SK-N-MC (cell line): ENCODE measurements around the gene LLGL1.
A peak's percentile ranks its signal among the peaks of the same experiment; 100 is the strongest.

Experiments used
- DNase-seq: peaks from one replicate; pipeline ENCODE4 v3.0.0-alpha.2; 2011; ENCODE audit warnings: low read depth, low spot score
- H3K27ac ChIP-seq: fragments of 200-600 bp; sonication (generic); 2 replicates; pipeline ENCODE4 v1.5.1; 2016; ENCODE audit warnings: mixed run types
- H3K36me3 ChIP-seq: fragments of 200-600 bp; sonication (generic); 2 replicates; pipeline ENCODE4 v1.6.1; 2017; ENCODE audit warnings: antibody characterized with exemption, low read length, mixed read lengths; ENCODE audit not compliant: insufficient read depth
- H3K4me3 ChIP-seq: fragments of 200-600 bp; sonication (generic); 2 replicates; pipeline ENCODE4 v1.5.1; 2016
- H3K9ac ChIP-seq: fragments of 200-600 bp; sonication (generic); 2 replicates; pipeline ENCODE4 v1.8.0; 2017; ENCODE audit warnings: mixed run types, mixed read lengths; ENCODE audit not compliant: insufficient read length
- H3K9me3 ChIP-seq: fragments of 200-600 bp; sonication (generic); 2 replicates; pipeline ENCODE4 v1.6.1; 2017; ENCODE audit warnings: low read depth, mild to moderate bottlenecking, antibody characterized with exemption, low read length, moderate library complexity, mixed read lengths
- EZH2 ChIP-seq: fragments of 200-600 bp; sonication (generic); IDR thresholded peaks from one replicate; pipeline ENCODE4 v1.6.1; 2017; ENCODE audit warnings: antibody characterized with exemption
- FOXP2 ChIP-seq: optimal IDR thresholded peaks from 2 replicates; pipeline ENCODE3; 2011; ENCODE audit warnings: mild to moderate bottlenecking, moderate library complexity; ENCODE audit not compliant: insufficient read depth; ENCODE audit errors: extremely low read length, control extremely low read depth
- POLR2AphosphoS5 ChIP-seq: IDR thresholded peaks from 2 replicates; pipeline ENCODE4 v1.6.1; 2012; ENCODE audit warnings: mild to moderate bottlenecking, low read depth, low read length, borderline replicate concordance

Gene LLGL1

GRCh38 chr17:18262111-18262510, 36.7 kb downstream of the LLGL1 start:
- Histone ChIP-seq H3K9ac (no peak overlapping the region), H3K4me3 (no peak overlapping the region), H3K9me3 (no peaks in the 10 kb centered on the region), H3K36me3 (no peaks in the 10 kb centered on the region), H3K27ac (no peak overlapping the region)
- TF ChIP-seq EZH2 = no peak
- TF ChIP-seq POLR2AphosphoS5 = no peak
- TF ChIP-seq FOXP2 = no peak
- DNase-seq = no peak

GRCh38 chr17:18262641-18263040, 37.2 kb downstream of the LLGL1 start:
- DNase-seq = no peak
- H3K4me3 ChIP-seq = no peak overlapping the region
- H3K27ac ChIP-seq = no peak overlapping the region
- H3K9me3 ChIP-seq = no peaks in the 10 kb centered on the region
- TF ChIP-seq EZH2 (no peak), FOXP2 (no peak), POLR2AphosphoS5 (no peak)
- no peak overlapping the region for H3K9ac ChIP-seq
- H3K36me3 ChIP-seq = no peaks in the 10 kb centered on the region

- Histone ChIP-seq H3K9me3 (no peaks in the 10 kb centered on the region), H3K36me3 (no peaks in the 10 kb centered on the region), H3K27ac (no peak overlapping the region), H3K9ac (no peak overlapping the region), H3K4me3 (no peak overlapping the region)
- TF ChIP-seq EZH2 (no peak), POLR2AphosphoS5 (no peak), FOXP2 (no peak)
- DNase-seq = no peak
Observed at GRCh38 chr17:18263885-18264682, 38.6 kb downstream of the LLGL1 start.

- H3K4me3 ChIP-seq = no peak overlapping the region
- TF ChIP-seq EZH2 = no peak
- no peak for TF ChIP-seq POLR2AphosphoS5
- TF ChIP-seq FOXP2 = no peak
- DNase-seq = no peak
- no peaks in the 10 kb centered on the region for H3K36me3 ChIP-seq
- H3K9ac ChIP-seq = no peak overlapping the region
- H3K9me3 ChIP-seq = no peaks in the 10 kb centered on the region
- no peak overlapping the region for H3K27ac ChIP-seq
Observed at GRCh38 chr17:18267366-18267765, 41.9 kb downstream of the LLGL1 start.

GRCh38 chr17:18267927-18268711, 42.7 kb downstream of the LLGL1 start:
- no peak overlapping the region for H3K4me3 ChIP-seq
- TF ChIP-seq EZH2 (no peak), POLR2AphosphoS5 (no peak), FOXP2 (no peak)
- peak overlapping the region; percentile 32 for H3K9ac ChIP-seq
- H3K27ac ChIP-seq = no peak overlapping the region
- peaks cover 2% of the 10 kb centered on the region; the same call in 1 of the 2 replicates for H3K36me3 ChIP-seq
- no peak for DNase-seq
- no peaks in the 10 kb centered on the region for H3K9me3 ChIP-seq

- Histone ChIP-seq H3K27ac (no peak overlapping the region), H3K9me3 (no peaks in the 10 kb centered on the region), H3K4me3 (no peak overlapping the region), H3K36me3 (peaks cover 13% of the 10 kb centered on the region; the same call in 1 of the 2 replicates), H3K9ac (no peak overlapping the region)
- TF ChIP-seq FOXP2 (no peak), EZH2 (no peak), POLR2AphosphoS5 (no peak)
- no peak for DNase-seq
Observed at GRCh38 chr17:18270046-18270931, 44.9 kb downstream of the LLGL1 start.

GRCh38 chr17:18277076-18277475, 51.6 kb downstream of the LLGL1 start:
- Histone ChIP-seq H3K36me3 (peaks cover 61% of the 10 kb centered on the region), H3K9me3 (no peaks in the 10 kb centered on the region), H3K4me3 (no peak overlapping the region), H3K9ac (no peak overlapping the region), H3K27ac (no peak overlapping the region)
- DNase-seq = no peak
- TF ChIP-seq EZH2 (no peak), POLR2AphosphoS5 (no peak), FOXP2 (no peak)

- no peaks in the 10 kb centered on the region for H3K9me3 ChIP-seq
- H3K9ac ChIP-seq = no peak overlapping the region
- H3K27ac ChIP-seq = no peak overlapping the region
- DNase-seq = no peak
- H3K4me3 ChIP-seq = no peak overlapping the region
- H3K36me3 ChIP-seq = peaks cover 72% of the 10 kb centered on the region
- TF ChIP-seq FOXP2 (no peak), POLR2AphosphoS5 (no peak), EZH2 (no peak)
Observed at GRCh38 chr17:18278867-18279266, 53.4 kb downstream of the LLGL1 start.
